AG09309 (cell line): ENCODE results near the gene SPPL2A.

Experiments used
- DNase-seq: peaks from one replicate; pipeline ENCODE4 v3.0.0-alpha.2; 2010; ENCODE audit warnings: low read depth
- H3K4me3 ChIP-seq: 2 replicates; pipeline ENCODE4 v1.5.1; 2011; ENCODE audit warnings: mild to moderate bottlenecking, low read depth, low read length, moderate library complexity; ENCODE audit not compliant: control insufficient read depth
- TF ChIP-seq, protein P1 (sequence below): IDR thresholded peaks from 2 replicates; pipeline ENCODE4 v1.5.1; 2011; ENCODE audit warnings: mild to moderate bottlenecking, low read depth, low read length, inconsistent platforms; ENCODE audit not compliant: insufficient read depth, control insufficient read depth; ENCODE audit errors: missing control alignments

The SPPL2A gene

DNA sequence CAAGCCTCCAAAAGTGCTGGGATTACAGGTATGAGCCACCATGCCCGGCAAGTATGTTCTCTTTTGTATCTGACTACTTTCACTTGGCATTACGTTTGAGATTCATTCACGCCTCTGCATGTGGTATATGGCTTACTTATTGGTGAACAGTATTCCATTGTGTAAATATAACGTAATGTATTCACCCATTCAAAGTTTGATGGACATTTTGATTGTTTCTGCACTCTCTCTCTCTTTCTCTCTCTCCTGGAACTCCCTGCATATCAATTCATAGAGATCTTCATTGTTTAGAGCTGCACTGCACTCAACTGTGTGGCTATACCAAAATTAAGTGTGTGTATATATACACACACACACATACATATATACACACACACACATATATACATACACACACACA, 30.4 kb downstream of the SPPL2A start:
- H3K4me3 ChIP-seq, result no peak overlapping the region
- no peak for DNase-seq
- TF ChIP-seq, protein P1, sequence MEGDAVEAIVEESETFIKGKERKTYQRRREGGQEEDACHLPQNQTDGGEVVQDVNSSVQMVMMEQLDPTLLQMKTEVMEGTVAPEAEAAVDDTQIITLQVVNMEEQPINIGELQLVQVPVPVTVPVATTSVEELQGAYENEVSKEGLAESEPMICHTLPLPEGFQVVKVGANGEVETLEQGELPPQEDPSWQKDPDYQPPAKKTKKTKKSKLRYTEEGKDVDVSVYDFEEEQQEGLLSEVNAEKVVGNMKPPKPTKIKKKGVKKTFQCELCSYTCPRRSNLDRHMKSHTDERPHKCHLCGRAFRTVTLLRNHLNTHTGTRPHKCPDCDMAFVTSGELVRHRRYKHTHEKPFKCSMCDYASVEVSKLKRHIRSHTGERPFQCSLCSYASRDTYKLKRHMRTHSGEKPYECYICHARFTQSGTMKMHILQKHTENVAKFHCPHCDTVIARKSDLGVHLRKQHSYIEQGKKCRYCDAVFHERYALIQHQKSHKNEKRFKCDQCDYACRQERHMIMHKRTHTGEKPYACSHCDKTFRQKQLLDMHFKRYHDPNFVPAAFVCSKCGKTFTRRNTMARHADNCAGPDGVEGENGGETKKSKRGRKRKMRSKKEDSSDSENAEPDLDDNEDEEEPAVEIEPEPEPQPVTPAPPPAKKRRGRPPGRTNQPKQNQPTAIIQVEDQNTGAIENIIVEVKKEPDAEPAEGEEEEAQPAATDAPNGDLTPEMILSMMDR, result no peak

DNA sequence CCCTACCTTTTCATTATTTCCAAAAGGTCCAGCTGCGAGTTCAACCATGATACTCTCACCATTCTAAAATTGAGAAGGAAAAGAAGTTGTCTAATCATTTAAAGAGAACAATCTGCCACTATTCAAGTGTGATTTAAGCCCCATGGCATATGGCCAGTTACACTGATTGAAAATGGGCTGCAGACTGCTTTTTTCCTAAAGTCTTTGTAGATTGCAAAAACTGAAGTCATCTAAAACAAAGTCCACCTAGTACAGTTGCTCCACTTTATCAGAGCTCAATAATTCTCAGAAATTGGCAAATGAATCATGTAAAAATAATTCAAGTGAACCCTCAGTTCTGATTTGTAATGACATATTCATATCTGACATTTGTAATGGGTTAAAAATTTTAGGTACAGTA, 39.2 kb downstream of the SPPL2A start:
- H3K4me3 ChIP-seq, result no peak overlapping the region
- no peak for DNase-seq
- TF ChIP-seq, protein P1, result no peak

DNA sequence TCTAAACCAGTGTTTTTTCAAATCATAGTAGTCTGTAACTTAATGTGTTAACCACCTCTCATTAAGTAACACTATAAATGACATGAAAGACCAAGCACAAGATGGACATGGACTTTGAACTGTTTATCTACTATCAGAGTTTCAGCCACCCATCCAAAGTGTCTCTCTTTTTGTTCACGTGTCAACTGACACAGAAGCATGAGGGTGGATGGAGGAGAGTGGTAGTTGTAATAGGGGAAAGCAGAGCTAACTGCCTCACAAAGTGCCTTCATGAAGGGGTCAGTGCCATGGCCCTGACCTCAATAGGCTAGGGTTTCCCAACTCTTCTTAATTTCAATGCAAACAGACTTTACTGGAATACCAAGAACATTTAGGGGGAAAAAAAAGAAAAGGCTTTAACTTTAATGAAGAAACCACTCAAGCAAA, 46.8 kb downstream of the SPPL2A start:
- TF ChIP-seq, protein P1, result no peak
- DNase-seq, result no peak
- H3K4me3 ChIP-seq, result no peak overlapping the region

DNA sequence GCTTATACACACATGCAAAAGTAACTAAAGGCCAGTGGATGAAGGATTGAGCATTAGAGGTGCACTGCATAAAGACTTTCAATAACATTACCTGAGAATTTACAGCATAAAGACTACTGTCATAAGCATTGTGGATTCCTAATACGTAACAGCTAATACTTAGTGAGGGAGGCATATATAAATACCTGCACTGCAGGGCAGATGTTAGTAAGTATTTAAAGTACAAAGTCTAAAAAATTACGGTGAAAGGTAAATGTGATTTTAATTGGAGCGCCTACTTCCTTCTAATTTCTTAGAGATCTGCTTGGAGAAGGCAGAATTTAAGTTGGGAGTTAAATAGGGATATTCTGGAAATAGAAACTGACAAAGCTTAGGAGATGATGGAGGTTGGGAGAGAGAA, 53.5 kb downstream of the SPPL2A start:
- TF ChIP-seq, protein P1, result no peak
- DNase-seq, result no peak
- no peak overlapping the region for H3K4me3 ChIP-seq

DNA sequence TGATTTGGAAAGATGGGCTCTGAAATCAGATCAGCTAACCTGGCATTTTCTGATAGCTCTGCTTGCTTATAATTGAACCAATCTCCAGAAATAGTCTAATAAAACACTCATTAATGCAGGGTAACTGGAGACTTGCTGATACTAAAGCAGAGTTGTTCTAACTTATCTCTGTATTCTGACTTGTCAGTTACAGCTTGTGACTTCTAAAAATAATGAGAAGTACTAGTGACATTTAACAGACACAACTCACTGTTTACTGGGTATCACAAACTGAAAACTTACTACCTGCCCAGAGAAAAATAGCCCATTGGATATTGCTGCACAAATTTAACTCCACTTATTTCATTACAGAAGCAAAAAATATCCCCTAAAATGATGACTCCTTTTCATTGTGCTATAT, 54.9 kb downstream of the SPPL2A start:
- TF ChIP-seq, protein P1, result no peak
- H3K4me3 ChIP-seq, result no peak overlapping the region
- no peak for DNase-seq

DNA sequence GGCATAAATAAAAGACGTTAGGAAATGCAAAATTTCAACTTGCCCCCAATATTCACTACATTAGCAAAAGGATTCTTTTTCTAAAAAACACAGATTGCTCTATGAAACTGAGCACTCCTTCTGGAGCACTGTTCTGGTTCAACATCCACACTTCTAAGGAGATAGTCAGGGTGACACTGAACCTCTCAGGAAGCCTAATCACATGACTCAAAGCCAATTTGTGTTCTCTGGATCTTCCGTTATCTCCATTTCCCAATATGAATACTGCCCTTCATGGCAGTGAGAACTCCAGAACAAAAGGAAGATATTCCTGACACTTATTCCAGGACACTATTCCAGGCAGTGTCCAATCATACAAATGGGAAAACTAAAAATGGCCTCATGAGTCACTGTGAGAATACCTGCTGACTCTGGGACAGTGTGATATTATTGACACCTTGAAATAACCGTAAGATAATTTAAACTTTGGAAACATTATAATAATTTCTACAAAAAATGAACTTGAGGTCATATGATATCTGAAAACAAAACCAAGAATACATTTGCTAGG, 57.6 kb downstream of the SPPL2A start:
- DNase-seq, result no peak
- no peak overlapping the region for H3K4me3 ChIP-seq
- TF ChIP-seq, protein P1, result no peak

DNA sequence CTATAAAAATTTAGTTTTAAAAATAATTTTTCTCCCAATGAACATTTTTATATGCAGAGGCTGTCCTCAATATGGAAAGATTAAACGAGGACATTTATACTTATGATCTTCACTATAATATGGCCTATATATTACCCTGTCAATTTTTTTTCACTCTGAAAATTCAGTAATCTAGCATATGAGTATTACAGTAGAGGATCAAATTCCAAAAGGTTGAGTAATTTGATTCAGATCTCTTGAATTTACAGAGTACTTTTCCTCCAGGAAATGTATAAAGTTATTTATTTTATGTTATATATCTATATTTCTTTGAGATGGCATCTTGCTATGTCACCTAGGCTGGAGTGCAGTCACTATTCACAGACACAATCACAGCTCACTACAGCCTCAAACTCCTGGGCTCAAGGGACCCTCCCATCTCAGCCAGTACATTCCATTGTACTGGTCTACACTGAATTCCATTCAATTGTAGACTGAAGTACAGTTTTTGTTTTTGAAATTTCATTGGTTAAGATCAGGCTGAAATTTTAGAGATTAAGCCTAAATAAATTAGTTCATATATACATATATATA, 62.7 kb downstream of the SPPL2A start:
- no peak for DNase-seq
- TF ChIP-seq, protein P1, result no peak

More for the DNA sequence above, 62.7 kb downstream of the SPPL2A start:
- H3K4me3 ChIP-seq, result no peak overlapping the region
